Mesenchymal stem cell (in vitro differentiated cells and primary cell): ENCODE measurements around the gene PSAT1.

Experiments
- DNase-seq: peaks from one replicate; pipeline ENCODE4 v3.0.0-alpha.2; 2013
- H2AFZ ChIP-seq: one replicate; pipeline ENCODE4 v1.6.1; 2013; ENCODE audit warnings: low read depth, mild to moderate bottlenecking, control low read depth, inconsistent platforms, low read length, moderate library complexity
- H2AK5ac ChIP-seq: 2 replicates; pipeline ENCODE4 v1.6.1; 2013; ENCODE audit warnings: low read length, moderate library complexity, mild to moderate bottlenecking, inconsistent platforms; ENCODE audit not compliant: severe bottlenecking
- H2BK120ac ChIP-seq: one replicate; pipeline ENCODE4 v1.6.1; 2013; ENCODE audit warnings: low read depth, mild to moderate bottlenecking, inconsistent platforms, low read length, moderate library complexity
- H2BK12ac ChIP-seq, 2 experiments: one replicate each; pipeline ENCODE4 v1.6.1; 2013; ENCODE audit warnings: inconsistent platforms in 2 of 2, low read length in 2 of 2, mild to moderate bottlenecking in 2 of 2, moderate library complexity in 2 of 2, control low read depth in 1 of 2
- H2BK15ac ChIP-seq: one replicate; pipeline ENCODE4 v1.6.1; 2013; ENCODE audit warnings: mild to moderate bottlenecking, low read depth, inconsistent platforms; ENCODE audit not compliant: poor library complexity, severe bottlenecking
- H2BK5ac ChIP-seq: 2 replicates; pipeline ENCODE4 v1.6.1; 2013; ENCODE audit warnings: low read depth, mild to moderate bottlenecking, low read length, control low read depth, inconsistent platforms; ENCODE audit not compliant: poor library complexity, severe bottlenecking
- H3K14ac ChIP-seq, 2 experiments: one replicate each; pipeline ENCODE4 v1.6.1; 2013; ENCODE audit warnings: inconsistent platforms in 2 of 2, low read length in 2 of 2, control low read depth in 1 of 2, mild to moderate bottlenecking in 1 of 2, moderate library complexity in 1 of 2
- H3K18ac ChIP-seq, 2 experiments: one replicate each; pipeline ENCODE4 v1.6.1; 2013; ENCODE audit warnings: inconsistent platforms in 2 of 2, low read length in 2 of 2, control low read depth in 1 of 2, low read depth in 1 of 2, mild to moderate bottlenecking in 1 of 2
- H3K23ac ChIP-seq, 2 experiments: one replicate each; pipeline ENCODE4 v1.6.1; 2013; ENCODE audit warnings: inconsistent platforms in 2 of 2, low read length in 2 of 2, mild to moderate bottlenecking in 2 of 2, moderate library complexity in 2 of 2, control low read depth in 1 of 2
- H3K27ac ChIP-seq: 2 replicates; pipeline ENCODE4 v1.5.1; 2013; ENCODE audit warnings: mild to moderate bottlenecking, moderate library complexity, low read length, control low read depth, inconsistent platforms; ENCODE audit not compliant: poor library complexity, severe bottlenecking
- H3K27me3 ChIP-seq, 2 experiments: 2 replicates each; pipeline versions ENCODE4 v1.6.1 to v1.7.0; 2013; ENCODE audit warnings: low read length in 2 of 2, mild to moderate bottlenecking in 2 of 2, moderate library complexity in 2 of 2, control low read depth in 1 of 2, inconsistent platforms in 1 of 2; ENCODE audit not compliant: control insufficient read depth in 1 of 2, insufficient read depth in 1 of 2
- H3K36me3 ChIP-seq, 2 experiments: 2 replicates each; pipeline versions ENCODE4 v1.6.1 to v1.7.0; 2013; ENCODE audit warnings: low read length in 2 of 2, control low read depth in 1 of 2, inconsistent platforms in 1 of 2, low read depth in 1 of 2, mild to moderate bottlenecking in 1 of 2; ENCODE audit not compliant: insufficient read depth in 2 of 2, control insufficient read depth in 1 of 2
- H3K4ac ChIP-seq, 2 experiments: one replicate each; pipeline ENCODE4 v1.6.1; 2013; ENCODE audit warnings: inconsistent platforms in 2 of 2, low read length in 2 of 2, mild to moderate bottlenecking in 2 of 2, moderate library complexity in 2 of 2, control low read depth in 1 of 2, low read depth in 1 of 2
- H3K4me1 ChIP-seq: 2 replicates; pipeline ENCODE4 v1.6.1; 2013; ENCODE audit warnings: low read depth, low read length, control low read depth; ENCODE audit not compliant: control insufficient read depth, insufficient read depth
- H3K4me2 ChIP-seq: 2 replicates; pipeline ENCODE4 v1.6.1; 2013; ENCODE audit warnings: low read length, mild to moderate bottlenecking, inconsistent platforms; ENCODE audit not compliant: poor library complexity, severe bottlenecking
- H3K4me3 ChIP-seq, 2 experiments: 2 replicates each; pipeline versions ENCODE4 v1.5.1 to v1.7.0; 2013; ENCODE audit warnings: low read length in 2 of 2, mild to moderate bottlenecking in 2 of 2, control low read depth in 1 of 2, low read depth in 1 of 2; ENCODE audit not compliant: insufficient read depth in 1 of 2
- H3K79me1 ChIP-seq: replicated peaks from 2 replicates; pipeline ENCODE4 v1.6.1; 2013; ENCODE audit warnings: mild to moderate bottlenecking, control low read depth, low read length, inconsistent platforms; ENCODE audit not compliant: poor library complexity, severe bottlenecking
- H3K9ac ChIP-seq: 2 replicates; pipeline ENCODE4 v1.7.0; 2013; ENCODE audit warnings: mild to moderate bottlenecking, low read length, moderate library complexity
- H3K9me3 ChIP-seq: 2 replicates; pipeline ENCODE4 v1.7.0; 2013; ENCODE audit warnings: mild to moderate bottlenecking, low read length; ENCODE audit not compliant: control insufficient read depth
- H4K8ac ChIP-seq: one replicate; pipeline ENCODE4 v1.6.1; 2013; ENCODE audit warnings: inconsistent platforms, mild to moderate bottlenecking, low read length, moderate library complexity
- H4K91ac ChIP-seq: one replicate; pipeline ENCODE4 v1.6.1; 2013; ENCODE audit warnings: mild to moderate bottlenecking, low read length, inconsistent platforms
- WGBS: methylation state at CpG from one replicate; pipeline ENCODE4 v1.1.7; 2013; ENCODE audit warnings: mixed read lengths; 5-methylcytosine and 5-hydroxymethylcytosine counted together

The PSAT1 gene

GRCh38 chr9:78292026-78292425 lies 4.9 kb upstream of the PSAT1 start:
- Histone ChIP-seq H3K4me1 (peaks cover 13% of the 10 kb centered on the region), H4K8ac (no peak overlapping the region), H2BK5ac (no peak overlapping the region), H3K14ac (no peak overlapping the region), H3K23ac (no peak overlapping the region), H3K9ac (no peak overlapping the region), H3K4ac (no peak overlapping the region), H3K36me3 (no peaks in the 10 kb centered on the region), H3K27me3 (peaks cover 0 to 15% of the 10 kb centered on the region in 2 experiments), H3K4me3 (no peak overlapping the region), H2AFZ (no peak overlapping the region), H2AK5ac (no peak overlapping the region), H2BK12ac (no peak overlapping the region), H3K18ac (no peak overlapping the region), H4K91ac (no peak overlapping the region), H2BK120ac (no peak overlapping the region), H3K9me3 (no peaks in the 10 kb centered on the region), H3K79me1 (no peaks in the 10 kb centered on the region), H3K27ac (no peak overlapping the region), H3K4me2 (no peak overlapping the region), H2BK15ac (no peak overlapping the region)
- 94% methylated on average over 5 of the region's 6 CpGs for WGBS
- no peak for DNase-seq

- H3K4me1 ChIP-seq: peaks cover 13% of the 10 kb centered on the region
- no peaks in the 10 kb centered on the region for H3K79me1 ChIP-seq
- H2BK12ac ChIP-seq: no peak overlapping the region
- H2BK15ac ChIP-seq: no peak overlapping the region
- no peak overlapping the region for H4K8ac ChIP-seq
- no peak overlapping the region for H2AK5ac ChIP-seq
- H2BK120ac ChIP-seq: no peak overlapping the region
- H2AFZ ChIP-seq: no peak overlapping the region
- H2BK5ac ChIP-seq: no peak overlapping the region
- H3K27ac ChIP-seq: no peak overlapping the region
- WGBS: 95% methylated on average over 8 of the region's 9 CpGs
- H3K9me3 ChIP-seq: no peaks in the 10 kb centered on the region
- H3K27me3 ChIP-seq: peaks cover 0 to 12% of the 10 kb centered on the region in 2 experiments
- H3K23ac ChIP-seq: no peak overlapping the region
- H3K9ac ChIP-seq: no peak overlapping the region
- no peaks in the 10 kb centered on the region for H3K36me3 ChIP-seq
- no peak overlapping the region for H3K18ac ChIP-seq
- H4K91ac ChIP-seq: no peak overlapping the region
- no peak overlapping the region for H3K14ac ChIP-seq
- no peak for DNase-seq
- no peak overlapping the region for H3K4me2 ChIP-seq
- no peak overlapping the region for H3K4ac ChIP-seq
- H3K4me3 ChIP-seq: no peak overlapping the region
Measured at GRCh38 chr9:78292716-78293497, 4.0 kb upstream of the PSAT1 start.

GRCh38 chr9:78294290-78295176 lies 2.4 kb upstream of the PSAT1 start:
- DNase-seq: no peak
- Histone ChIP-seq H3K9ac (no peak overlapping the region), H2BK12ac (no peak overlapping the region), H2BK15ac (no peak overlapping the region), H2AFZ (no peak overlapping the region), H3K79me1 (no peaks in the 10 kb centered on the region), H3K36me3 (no peaks in the 10 kb centered on the region), H3K4me3 (no peak overlapping the region), H3K9me3 (no peaks in the 10 kb centered on the region), H3K18ac (no peak overlapping the region), H3K27ac (no peak overlapping the region), H2BK5ac (no peak overlapping the region), H3K27me3 (peaks cover 0 to 12% of the 10 kb centered on the region in 2 experiments), H3K4me1 (peaks cover 11% of the 10 kb centered on the region), H3K23ac (peak overlapping the region in 1 of 2 experiments; percentile 6), H3K4me2 (no peak overlapping the region), H4K91ac (no peak overlapping the region), H3K4ac (no peak overlapping the region), H4K8ac (no peak overlapping the region), H2BK120ac (no peak overlapping the region), H3K14ac (no peak overlapping the region), H2AK5ac (no peak overlapping the region)
- WGBS: 95% methylated on average over 5 of the region's 5 CpGs

GRCh38 chr9:78295177-78295575 lies 1.7 kb upstream of the PSAT1 start:
- Histone ChIP-seq H3K9ac (no peak overlapping the region), H3K4me3 (no peak overlapping the region), H3K27ac (no peak overlapping the region), H3K4me1 (peaks cover 7% of the 10 kb centered on the region), H3K23ac (no peak overlapping the region), H3K18ac (no peak overlapping the region), H2BK12ac (no peak overlapping the region), H2AFZ (no peak overlapping the region), H2BK5ac (no peak overlapping the region), H3K79me1 (peaks cover 3% of the 10 kb centered on the region), H3K4ac (no peak overlapping the region), H4K91ac (no peak overlapping the region), H2AK5ac (peak overlapping the region; percentile 7), H4K8ac (no peak overlapping the region), H3K36me3 (no peaks in the 10 kb centered on the region), H3K27me3 (peaks cover 0 to 12% of the 10 kb centered on the region in 2 experiments), H3K9me3 (no peaks in the 10 kb centered on the region), H2BK15ac (no peak overlapping the region), H3K4me2 (no peak overlapping the region), H2BK120ac (no peak overlapping the region), H3K14ac (no peak overlapping the region)
- DNase-seq: no peak
- 100% methylated on average over 1 of the region's 3 CpGs for WGBS
